Duodenal mucosa (tissue), 2 donors: Measurements from ENCODE around the gene DMD.

ENCODE experiments used
- H3K27ac ChIP-seq: one replicate; pipeline ENCODE4 v1.7.0; 2013; ENCODE audit warnings: low read depth, low read length
- H3K27me3 ChIP-seq, 2 donors: one replicate each; pipeline ENCODE4 v1.7.0; 2013; ENCODE audit warnings: low read length in 2 of 2, control low read depth in 1 of 2; ENCODE audit not compliant: insufficient read depth in 2 of 2, control insufficient read depth in 1 of 2
- H3K36me3 ChIP-seq, 2 donors: one replicate each; pipeline ENCODE4 v1.7.0; 2013; ENCODE audit warnings: low read length in 2 of 2, control low read depth in 1 of 2; ENCODE audit not compliant: insufficient read depth in 2 of 2, control insufficient read depth in 1 of 2
- H3K4me1 ChIP-seq, 2 donors: one replicate each; pipeline ENCODE4 v1.7.0; 2013; ENCODE audit warnings: low read length in 2 of 2, control low read depth in 1 of 2; ENCODE audit not compliant: insufficient read depth in 2 of 2, control insufficient read depth in 1 of 2
- H3K4me3 ChIP-seq, 2 donors: one replicate each; pipeline ENCODE4 v1.7.0; 2013; ENCODE audit warnings: low read length in 2 of 2, low read depth in 1 of 2
- H3K9ac ChIP-seq, 2 donors: one replicate each; pipeline ENCODE4 v1.7.0; 2013; ENCODE audit warnings: low read length in 2 of 2, low read depth in 1 of 2
- H3K9me3 ChIP-seq, 2 donors: one replicate each; pipeline ENCODE4 v1.7.0; 2013; ENCODE audit warnings: low read length in 2 of 2, control low read depth in 1 of 2; ENCODE audit not compliant: control insufficient read depth in 1 of 2

Gene DMD

GRCh38 chrX:31132821-31133241 lies 2078.5 kb downstream of the DMD start:
- Histone ChIP-seq H3K27ac (no peak overlapping the region), H3K9ac (no peak overlapping the region), H3K9me3 (peaks cover 0 to under 1% of the 10 kb centered on the region in 2 donors), H3K27me3 (no peaks in the 10 kb centered on the region), H3K36me3 (peaks cover 0 to 2% of the 10 kb centered on the region in 2 donors), H3K4me1 (no peaks in the 10 kb centered on the region), H3K4me3 (no peak overlapping the region)

DNA sequence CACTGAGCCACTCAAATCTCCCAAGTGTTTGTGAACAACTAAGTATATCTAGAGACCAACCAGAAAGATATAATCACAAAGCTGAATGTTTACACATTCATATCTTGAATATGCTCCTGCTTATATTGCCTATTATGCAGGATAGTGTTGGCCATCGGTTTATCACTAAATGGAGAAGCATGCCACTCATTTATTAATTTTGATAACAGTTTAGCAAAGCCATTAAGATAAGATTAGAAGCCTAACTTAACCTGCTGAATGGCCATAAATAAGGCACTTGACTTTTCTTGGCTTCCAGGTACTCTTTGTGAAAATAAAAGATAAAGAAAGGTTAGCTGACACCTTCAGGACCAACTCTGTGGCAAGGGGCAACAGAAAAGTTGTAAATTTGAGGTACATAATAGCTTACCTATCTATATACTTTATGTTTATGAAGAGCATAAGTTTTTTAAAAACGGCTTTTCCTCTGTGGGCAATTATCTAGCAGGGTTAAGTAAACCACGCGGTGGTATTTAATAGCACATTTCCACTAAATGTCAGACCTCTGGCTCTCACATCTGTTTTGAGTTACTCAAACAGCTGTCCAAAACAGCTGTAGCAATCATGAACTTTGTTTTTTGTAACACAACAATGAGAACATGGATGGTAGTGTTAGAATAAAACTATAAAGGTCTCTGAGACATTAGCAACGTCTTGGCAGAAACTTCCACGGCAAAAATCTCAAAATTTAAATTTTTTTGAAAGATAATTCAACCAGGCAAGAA lies 2080.7 kb downstream of the DMD start:
- Histone ChIP-seq H3K9me3 (peaks cover 0 to 3% of the 10 kb centered on the region in 2 donors), H3K9ac (no peak overlapping the region), H3K27me3 (no peaks in the 10 kb centered on the region), H3K27ac (no peak overlapping the region), H3K4me3 (no peak overlapping the region), H3K36me3 (no peaks in the 10 kb centered on the region), H3K4me1 (no peaks in the 10 kb centered on the region)

DNA sequence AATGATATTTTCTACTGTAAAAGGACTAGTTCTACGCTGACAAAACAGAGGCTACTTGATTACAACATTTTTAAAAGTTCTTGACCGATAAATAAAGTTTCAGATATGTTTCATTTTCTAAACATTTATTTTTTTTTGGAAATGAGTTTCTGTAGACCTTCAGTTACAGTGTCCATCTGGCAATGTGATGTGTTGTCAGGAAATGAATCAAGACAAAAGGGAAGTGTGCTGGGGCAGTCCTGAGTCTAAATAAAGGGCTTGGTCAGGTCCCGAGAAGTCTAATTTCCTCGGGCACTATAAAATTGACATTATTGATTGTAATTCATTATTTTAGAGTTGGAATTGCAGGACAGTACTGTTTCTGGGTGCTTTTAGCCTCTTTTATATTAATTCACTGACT lies 2082.5 kb downstream of the DMD start:
- Histone ChIP-seq H3K36me3 (no peaks in the 10 kb centered on the region), H3K4me1 (no peaks in the 10 kb centered on the region), H3K4me3 (no peak overlapping the region), H3K27ac (no peak overlapping the region), H3K27me3 (no peaks in the 10 kb centered on the region), H3K9ac (no peak overlapping the region), H3K9me3 (peaks cover 0 to 3% of the 10 kb centered on the region in 2 donors)

- Histone ChIP-seq H3K4me3 (no peak overlapping the region), H3K9me3 (peaks cover 0 to 3% of the 10 kb centered on the region in 2 donors), H3K4me1 (no peaks in the 10 kb centered on the region), H3K27me3 (no peaks in the 10 kb centered on the region), H3K27ac (no peak overlapping the region), H3K36me3 (no peaks in the 10 kb centered on the region), H3K9ac (no peak overlapping the region)
Observed at GRCh38 chrX:31127716-31128115, 2083.6 kb downstream of the DMD start.

DNA sequence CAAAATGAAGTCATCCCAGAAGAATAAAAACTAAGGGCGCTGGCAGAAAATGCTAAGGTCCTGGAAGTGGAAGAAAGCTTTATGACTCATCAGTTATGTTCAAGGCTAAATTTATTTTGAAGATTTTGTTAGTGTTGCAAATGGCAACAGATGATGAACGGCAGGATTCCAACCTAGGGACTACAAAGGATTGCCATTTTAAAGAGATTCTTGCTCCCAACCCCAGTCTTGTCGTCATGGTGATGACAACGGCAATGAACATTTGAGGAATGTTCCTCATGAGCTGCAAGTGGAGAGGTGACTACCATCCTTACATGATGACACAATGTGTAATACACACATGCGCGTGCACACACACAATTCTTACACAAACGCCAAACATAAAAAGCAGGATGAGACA lies 2085.1 kb downstream of the DMD start:
- Histone ChIP-seq H3K4me3 (no peak overlapping the region), H3K27ac (no peak overlapping the region), H3K4me1 (no peaks in the 10 kb centered on the region), H3K27me3 (no peaks in the 10 kb centered on the region), H3K9me3 (peaks cover 0 to 3% of the 10 kb centered on the region in 2 donors), H3K36me3 (no peaks in the 10 kb centered on the region), H3K9ac (no peak overlapping the region)

DNA sequence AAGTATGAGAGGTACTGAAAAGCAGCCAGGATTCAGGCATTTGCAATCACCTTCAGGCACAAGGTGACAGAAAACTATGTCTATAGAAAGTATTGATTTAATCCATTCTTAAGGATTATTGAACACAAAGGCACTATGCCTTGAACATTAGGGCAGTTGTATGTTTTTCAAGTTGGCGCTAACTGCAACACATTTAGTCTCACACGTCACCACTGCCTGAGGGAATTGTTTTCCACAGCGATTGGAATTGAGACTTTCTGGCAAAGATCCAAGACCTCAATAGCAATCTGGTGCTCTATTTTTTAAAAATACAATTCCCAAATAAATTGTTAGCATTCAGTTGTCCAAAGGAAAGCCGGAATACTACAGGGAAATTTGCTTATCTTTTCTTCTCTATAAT lies 2086.8 kb downstream of the DMD start:
- no peaks in the 10 kb centered on the region for H3K4me1 ChIP-seq
- no peak overlapping the region for H3K4me3 ChIP-seq
- H3K9me3 ChIP-seq: peaks cover 0 to 3% of the 10 kb centered on the region in 2 donors
- H3K9ac ChIP-seq: no peak overlapping the region
- no peak overlapping the region for H3K27ac ChIP-seq
- H3K36me3 ChIP-seq: no peaks in the 10 kb centered on the region
- no peaks in the 10 kb centered on the region for H3K27me3 ChIP-seq

DNA sequence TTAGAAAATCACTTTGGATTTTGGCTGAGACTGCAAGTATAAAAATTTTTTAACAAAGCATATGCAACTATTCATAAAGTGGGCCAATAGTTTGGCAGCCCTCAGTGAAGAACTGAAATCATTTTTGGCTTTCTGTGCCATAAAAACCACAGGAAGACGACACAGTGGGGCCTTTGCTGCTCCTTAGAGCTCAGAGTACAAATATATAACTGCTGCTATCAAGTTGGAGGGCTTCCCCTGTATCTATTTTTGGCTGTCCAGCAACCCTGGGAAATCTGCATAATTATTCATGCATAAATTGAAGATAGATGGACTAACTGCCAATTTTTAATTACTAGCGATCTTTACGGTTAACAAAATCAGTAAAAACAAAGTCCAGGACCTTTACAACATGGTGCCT lies 2088.0 kb downstream of the DMD start:
- peaks cover 0 to 3% of the 10 kb centered on the region in 2 donors for H3K9me3 ChIP-seq
- no peak overlapping the region for H3K27ac ChIP-seq

DNA sequence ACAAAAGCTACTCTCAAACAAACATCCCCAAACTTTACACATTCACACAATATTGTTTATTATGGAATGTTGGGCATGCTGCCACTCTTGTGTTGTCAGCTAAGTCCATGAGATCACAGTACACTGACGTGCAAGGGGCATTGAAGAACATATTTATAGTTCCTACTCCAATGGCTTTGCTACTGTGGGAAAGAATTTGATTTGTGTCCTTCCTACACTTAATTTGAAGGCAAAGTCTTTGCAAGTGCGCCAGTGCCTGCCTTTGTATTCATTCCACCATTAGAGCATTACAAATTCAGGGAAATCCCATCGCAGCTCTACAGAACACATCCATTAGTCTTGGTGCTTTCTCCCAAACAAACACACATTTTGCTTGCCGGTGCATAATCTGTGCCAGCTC lies 2094.1 kb downstream of the DMD start:
- H3K36me3 ChIP-seq: no peaks in the 10 kb centered on the region
- no peaks in the 10 kb centered on the region for H3K27me3 ChIP-seq
- no peaks in the 10 kb centered on the region for H3K9me3 ChIP-seq
- H3K4me3 ChIP-seq: no peak overlapping the region
- no peak overlapping the region for H3K27ac ChIP-seq
- H3K4me1 ChIP-seq: no peaks in the 10 kb centered on the region
- no peak overlapping the region for H3K9ac ChIP-seq

More for the DNA sequence above, 2088.0 kb downstream of the DMD start:
- Histone ChIP-seq H3K27me3 (no peaks in the 10 kb centered on the region), H3K9ac (no peak overlapping the region), H3K36me3 (no peaks in the 10 kb centered on the region), H3K4me1 (no peaks in the 10 kb centered on the region), H3K4me3 (no peak overlapping the region)

DNA sequence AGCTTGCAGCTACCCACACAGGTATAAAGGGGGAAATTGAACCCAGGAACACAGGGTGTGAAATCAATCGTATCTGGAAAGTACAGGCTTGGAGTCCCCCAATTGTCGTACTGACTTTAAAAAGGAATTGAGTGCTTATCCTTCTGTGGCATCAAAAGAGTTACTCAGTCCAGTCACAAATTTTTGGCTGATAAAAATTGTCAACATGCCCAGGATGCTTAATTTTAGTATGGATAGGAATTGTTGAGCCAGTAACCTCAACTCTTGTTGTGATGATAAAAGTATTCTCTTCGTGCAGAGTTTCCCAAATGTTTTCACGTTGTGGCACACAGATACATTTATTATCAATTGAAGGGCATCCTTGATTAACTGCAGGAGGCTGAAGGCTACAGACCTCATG lies 2096.0 kb downstream of the DMD start:
- Histone ChIP-seq H3K9ac (no peak overlapping the region), H3K36me3 (no peaks in the 10 kb centered on the region), H3K27ac (no peak overlapping the region), H3K27me3 (no peaks in the 10 kb centered on the region), H3K4me3 (no peak overlapping the region), H3K4me1 (no peaks in the 10 kb centered on the region), H3K9me3 (no peaks in the 10 kb centered on the region)

DNA sequence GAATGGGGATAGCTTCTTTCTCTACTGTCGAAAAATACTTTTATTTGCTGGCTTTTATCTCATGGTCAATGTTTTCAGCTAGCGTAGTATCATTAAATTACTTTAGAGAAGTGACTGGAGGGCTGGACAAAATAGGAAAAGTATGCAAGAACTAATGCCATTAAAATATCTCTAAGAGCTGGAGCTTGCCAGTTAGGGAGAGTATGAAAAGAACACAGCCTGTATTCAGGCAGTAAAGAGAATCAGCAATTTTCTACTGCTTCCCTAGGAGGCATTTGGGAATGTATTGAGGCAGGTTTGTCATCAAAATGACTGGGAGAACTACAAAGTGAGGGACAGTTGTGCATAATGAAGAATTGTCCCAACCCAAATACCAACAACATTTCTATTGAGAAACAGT lies 2096.5 kb downstream of the DMD start:
- no peak overlapping the region for H3K4me3 ChIP-seq
- no peaks in the 10 kb centered on the region for H3K27me3 ChIP-seq
- H3K9me3 ChIP-seq: no peaks in the 10 kb centered on the region
- H3K9ac ChIP-seq: no peak overlapping the region
- no peak overlapping the region for H3K27ac ChIP-seq
- H3K4me1 ChIP-seq: no peaks in the 10 kb centered on the region
- no peaks in the 10 kb centered on the region for H3K36me3 ChIP-seq
